H9 (cell line): Measurements from ENCODE around the gene P4HTM. TPM values are rescaled to one million over a fixed set of nuclear protein-coding genes. Genes with fewer than 3 reads are reported as not detected.

Experiments used
- DNase-seq: peaks from one replicate; pipeline ENCODE4 v3.0.0-alpha.2; 2017
- H2AFZ ChIP-seq: one replicate; pipeline ENCODE4 v1.6.1; 2013; ENCODE audit warnings: mild to moderate bottlenecking, low read length, control low read depth, moderate library complexity
- H2AK5ac ChIP-seq: 2 replicates; pipeline ENCODE4 v1.6.1; 2013; ENCODE audit warnings: low read length, control low read depth, mixed read lengths; ENCODE audit not compliant: insufficient read length
- H2BK120ac ChIP-seq: one replicate; pipeline ENCODE4 v1.6.1; 2013; ENCODE audit warnings: low read depth, mild to moderate bottlenecking, low read length, control low read depth, inconsistent platforms; ENCODE audit not compliant: poor library complexity, severe bottlenecking
- H2BK12ac ChIP-seq: 2 replicates; pipeline ENCODE4 v1.6.1; 2013; ENCODE audit warnings: low read length, control low read depth, mixed read lengths, low read depth; ENCODE audit not compliant: insufficient read length
- H2BK15ac ChIP-seq: 2 replicates; pipeline ENCODE4 v1.6.1; 2013; ENCODE audit warnings: low read depth, low read length, control low read depth
- H2BK20ac ChIP-seq: one replicate; pipeline ENCODE4 v1.6.1; 2013; ENCODE audit warnings: low read depth, mild to moderate bottlenecking, low read length, control low read depth, inconsistent platforms; ENCODE audit not compliant: poor library complexity, severe bottlenecking
- H2BK5ac ChIP-seq: 2 replicates; pipeline ENCODE4 v1.6.1; 2013; ENCODE audit warnings: low read length, control low read depth, mixed read lengths; ENCODE audit not compliant: insufficient read length
- H3K14ac ChIP-seq: 2 replicates; pipeline ENCODE4 v1.6.1; 2013; ENCODE audit warnings: low read length, control low read depth; ENCODE audit not compliant: insufficient read depth
- H3K18ac ChIP-seq: 2 replicates; pipeline ENCODE4 v1.6.1; 2013; ENCODE audit warnings: low read depth, mild to moderate bottlenecking, mixed read lengths, low read length, control low read depth; ENCODE audit not compliant: insufficient read length
- H3K23ac ChIP-seq: 2 replicates; pipeline ENCODE4 v1.6.1; 2013; ENCODE audit warnings: low read length, control low read depth, mixed read lengths, low read depth; ENCODE audit not compliant: insufficient read length
- H3K23me2 ChIP-seq: 2 replicates; pipeline ENCODE4 v1.6.1; 2013; ENCODE audit warnings: low read depth, mild to moderate bottlenecking, mixed read lengths, low read length, control low read depth; ENCODE audit not compliant: insufficient read length, poor library complexity, severe bottlenecking
- H3K27ac ChIP-seq: 2 replicates; pipeline ENCODE4 v1.5.1; 2013; ENCODE audit warnings: low read length, control low read depth, mixed read lengths, low read depth; ENCODE audit not compliant: insufficient read length
- H3K27me3 ChIP-seq: 2 replicates; pipeline ENCODE4 v1.6.1; 2013; ENCODE audit warnings: low read length, control low read depth, inconsistent platforms; ENCODE audit not compliant: insufficient read depth
- H3K4ac ChIP-seq: 2 replicates; pipeline ENCODE4 v1.6.1; 2013; ENCODE audit warnings: low read depth, mild to moderate bottlenecking, control low read depth, inconsistent platforms, low read length, moderate library complexity
- H3K4me1 ChIP-seq: 2 replicates; pipeline ENCODE4 v1.6.1; 2013; ENCODE audit warnings: low read length, control low read depth, inconsistent platforms; ENCODE audit not compliant: insufficient read depth
- H3K4me2 ChIP-seq: 2 replicates; pipeline ENCODE4 v1.6.1; 2013; ENCODE audit warnings: low read length, control low read depth, mixed read lengths; ENCODE audit not compliant: insufficient read length, insufficient read depth
- H3K56ac ChIP-seq: 2 replicates; pipeline ENCODE4 v1.6.1; 2013; ENCODE audit warnings: low read depth, mild to moderate bottlenecking, mixed read lengths, low read length, control low read depth; ENCODE audit not compliant: insufficient read length
- H3K79me1 ChIP-seq: 2 replicates; pipeline ENCODE4 v1.6.1; 2013; ENCODE audit warnings: low read depth, mild to moderate bottlenecking, moderate library complexity, low read length, control low read depth, inconsistent platforms; ENCODE audit not compliant: insufficient read depth, poor library complexity, severe bottlenecking
- H3K79me2 ChIP-seq: 2 replicates; pipeline ENCODE4 v1.6.1; 2013; ENCODE audit warnings: low read length, control low read depth, inconsistent platforms; ENCODE audit not compliant: insufficient read depth
- H3K9ac ChIP-seq: 2 replicates; pipeline ENCODE4 v1.6.1; 2013; ENCODE audit warnings: low read length, control low read depth, mixed read lengths; ENCODE audit not compliant: insufficient read length; ENCODE audit errors: extremely low read depth
- H3K9me3 ChIP-seq: one replicate; pipeline ENCODE4 v1.6.1; 2013; ENCODE audit warnings: low read depth, low read length, inconsistent platforms; ENCODE audit not compliant: control insufficient read depth
- H3T11ph ChIP-seq: one replicate; pipeline ENCODE4 v1.6.1; 2013; ENCODE audit warnings: mild to moderate bottlenecking, low read length, control low read depth, inconsistent platforms
- H4K20me1 ChIP-seq: one replicate; pipeline ENCODE4 v1.6.1; 2013; ENCODE audit not compliant: control insufficient read depth, insufficient read length, insufficient read depth
- H4K5ac ChIP-seq: 2 replicates; pipeline ENCODE4 v1.6.1; 2013; ENCODE audit warnings: low read depth, mild to moderate bottlenecking, mixed read lengths, low read length, control low read depth; ENCODE audit not compliant: insufficient read length
- H4K8ac ChIP-seq: replicated peaks from 2 replicates; pipeline ENCODE4 v1.6.1; 2013; ENCODE audit warnings: low read length, control low read depth, mixed read lengths, low read depth; ENCODE audit not compliant: insufficient read length
- H4K91ac ChIP-seq: 2 replicates; pipeline ENCODE4 v1.6.1; 2013; ENCODE audit warnings: low read depth, mild to moderate bottlenecking, moderate library complexity, mixed read lengths, low read length, control low read depth; ENCODE audit not compliant: insufficient read length
- H3K27ac Mint-ChIP-seq, 3 experiments: 2 replicates in 2 of 3; 3 replicates in 1 of 3; pipeline ENCODE4 v1.8.0; 2020 to 2021; ENCODE audit warnings: mixed read lengths in 3 of 3, mild to moderate bottlenecking in 1 of 3, moderate library complexity in 1 of 3
- H3K27me3 Mint-ChIP-seq: 2 replicates; pipeline ENCODE4 v1.8.0; 2021; ENCODE audit warnings: low read depth, mild to moderate bottlenecking, moderate library complexity, mixed read lengths
- H3K36me3 Mint-ChIP-seq, 3 experiments: 2 replicates in 2 of 3; 3 replicates in 1 of 3; pipeline ENCODE4 v1.8.0; 2020 to 2021; ENCODE audit warnings: low read depth in 3 of 3, mixed read lengths in 3 of 3; ENCODE audit not compliant: insufficient read depth in 1 of 3
- H3K4me1 Mint-ChIP-seq, 2 experiments: 2 replicates each; pipeline ENCODE4 v1.8.0; 2020; ENCODE audit warnings: mixed read lengths in 2 of 2
- H3K4me3 Mint-ChIP-seq, 2 experiments: 2 replicates in 1 of 2; 3 replicates in 1 of 2; pipeline ENCODE4 v1.8.0; 2020 to 2021; ENCODE audit warnings: mild to moderate bottlenecking in 2 of 2, mixed read lengths in 2 of 2, moderate library complexity in 1 of 2
- H3K9me3 Mint-ChIP-seq, 2 experiments: 2 replicates in 1 of 2; 3 replicates in 1 of 2; pipeline ENCODE4 v1.8.0; 2020; ENCODE audit warnings: mild to moderate bottlenecking in 2 of 2, mixed read lengths in 2 of 2, moderate library complexity in 1 of 2
- WGBS: extraction: QIAGEN DNeasy Blood & Tissue Kit; methylation state at CpG from one replicate; pipeline ENCODE4 v1.1.7; 2013; ENCODE audit warnings: missing lambda C conversion rate, low lambda C conversion rate, mixed read lengths; ENCODE audit not compliant: insufficient read length; ENCODE audit errors: extremely low coverage; 5-methylcytosine and 5-hydroxymethylcytosine counted together
- total RNA-seq: library from RNA; stranded (reverse); gene quantifications from 2 replicates; pipeline ENCODE4 v1.2.1, GENCODE V29; 2021
- TF ChIP-seq, protein P1 (sequence below): fragments of 200-600 bp; sonication (generic); conservative IDR thresholded peaks from 3 replicates; pipeline ENCODE4 v1.8.0; 2021; ENCODE audit warnings: antibody characterized with exemption, mild to moderate bottlenecking

The P4HTM gene
- total RNA-seq, 1 experiment from 2014 or later, result 36.0 TPM

DNA sequence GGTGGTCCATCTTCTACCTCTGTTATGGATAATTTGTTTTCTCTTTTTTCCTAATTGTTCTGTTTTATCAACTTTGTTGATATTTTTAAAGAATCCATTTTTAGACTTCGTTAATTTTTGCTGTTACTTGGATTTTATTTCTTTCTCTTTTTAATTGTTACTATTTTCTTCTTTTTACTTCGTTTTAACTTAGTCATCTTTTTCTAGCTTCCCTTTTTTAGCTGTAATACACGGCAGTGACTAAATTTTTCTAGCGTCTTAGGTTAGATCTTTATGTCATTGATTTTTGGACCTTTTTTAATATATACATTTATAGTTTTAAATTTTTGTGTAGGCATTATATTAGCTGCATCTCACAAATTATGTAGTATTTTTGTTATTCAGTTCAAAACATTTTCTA is 38.3 kb upstream of the P4HTM start:
- Histone ChIP-seq H4K5ac (no peak overlapping the region), H3K27ac (no peak overlapping the region), H2BK5ac (no peak overlapping the region), H2AFZ (no peak overlapping the region), H4K20me1 (no peaks in the 10 kb centered on the region), H4K91ac (no peak overlapping the region), H3K4me1 (no peaks in the 10 kb centered on the region), H3K79me1 (peaks cover 2% of the 10 kb centered on the region), H3K23ac (no peak overlapping the region), H2AK5ac (no peak overlapping the region), H2BK20ac (no peak overlapping the region), H4K8ac (no peak overlapping the region), H3K79me2 (no peaks in the 10 kb centered on the region; the same call in 1 of the 2 replicates), H3K9me3 (no peaks in the 10 kb centered on the region), H3K4ac (no peak overlapping the region), H2BK12ac (no peak overlapping the region), H3K18ac (no peak overlapping the region), H3K14ac (no peak overlapping the region), H2BK15ac (no peak overlapping the region), H3K23me2 (no peaks in the 10 kb centered on the region), H3K9ac (no peak overlapping the region), H3K27me3 (no peaks in the 10 kb centered on the region), H3K56ac (no peak overlapping the region), H3K4me2 (no peak overlapping the region), H2BK120ac (no peak overlapping the region), H3T11ph (no peak overlapping the region)
- Mint-ChIP-seq H3K4me3 (no peak overlapping the region), H3K9me3 (no peaks in the 10 kb centered on the region), H3K27me3 (no peaks in the 10 kb centered on the region), H3K4me1 (peaks cover 13 to 15% of the 10 kb centered on the region in 2 experiments; a peak in 3 of 4 replicates), H3K27ac (no peak overlapping the region), H3K36me3 (peaks cover 5 to 25% (median 9%) of the 10 kb centered on the region in 3 experiments; a peak in 6 of 7 replicates)
- no CpG with 5 or more reads among the region's 4 CpGs for WGBS
- TF ChIP-seq, protein P1, sequence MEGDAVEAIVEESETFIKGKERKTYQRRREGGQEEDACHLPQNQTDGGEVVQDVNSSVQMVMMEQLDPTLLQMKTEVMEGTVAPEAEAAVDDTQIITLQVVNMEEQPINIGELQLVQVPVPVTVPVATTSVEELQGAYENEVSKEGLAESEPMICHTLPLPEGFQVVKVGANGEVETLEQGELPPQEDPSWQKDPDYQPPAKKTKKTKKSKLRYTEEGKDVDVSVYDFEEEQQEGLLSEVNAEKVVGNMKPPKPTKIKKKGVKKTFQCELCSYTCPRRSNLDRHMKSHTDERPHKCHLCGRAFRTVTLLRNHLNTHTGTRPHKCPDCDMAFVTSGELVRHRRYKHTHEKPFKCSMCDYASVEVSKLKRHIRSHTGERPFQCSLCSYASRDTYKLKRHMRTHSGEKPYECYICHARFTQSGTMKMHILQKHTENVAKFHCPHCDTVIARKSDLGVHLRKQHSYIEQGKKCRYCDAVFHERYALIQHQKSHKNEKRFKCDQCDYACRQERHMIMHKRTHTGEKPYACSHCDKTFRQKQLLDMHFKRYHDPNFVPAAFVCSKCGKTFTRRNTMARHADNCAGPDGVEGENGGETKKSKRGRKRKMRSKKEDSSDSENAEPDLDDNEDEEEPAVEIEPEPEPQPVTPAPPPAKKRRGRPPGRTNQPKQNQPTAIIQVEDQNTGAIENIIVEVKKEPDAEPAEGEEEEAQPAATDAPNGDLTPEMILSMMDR, result no peak
- DNase-seq, result no peak
